Mesenchymal stem cell (in vitro differentiated cells and primary cell): ENCODE measurements around the gene MED12L.

Experiments used
- DNase-seq: peaks from one replicate; pipeline ENCODE4 v3.0.0-alpha.2; 2013
- H2AFZ ChIP-seq: one replicate; pipeline ENCODE4 v1.6.1; 2013; ENCODE audit warnings: low read depth, mild to moderate bottlenecking, control low read depth, inconsistent platforms, low read length, moderate library complexity
- H2AK5ac ChIP-seq: 2 replicates; pipeline ENCODE4 v1.6.1; 2013; ENCODE audit warnings: low read length, moderate library complexity, mild to moderate bottlenecking, inconsistent platforms; ENCODE audit not compliant: severe bottlenecking
- H2BK120ac ChIP-seq: one replicate; pipeline ENCODE4 v1.6.1; 2013; ENCODE audit warnings: low read depth, mild to moderate bottlenecking, inconsistent platforms, low read length, moderate library complexity
- H2BK12ac ChIP-seq, 2 experiments: one replicate each; pipeline ENCODE4 v1.6.1; 2013; ENCODE audit warnings: inconsistent platforms in 2 of 2, low read length in 2 of 2, mild to moderate bottlenecking in 2 of 2, moderate library complexity in 2 of 2, control low read depth in 1 of 2
- H2BK15ac ChIP-seq: one replicate; pipeline ENCODE4 v1.6.1; 2013; ENCODE audit warnings: mild to moderate bottlenecking, low read depth, inconsistent platforms; ENCODE audit not compliant: poor library complexity, severe bottlenecking
- H2BK5ac ChIP-seq: 2 replicates; pipeline ENCODE4 v1.6.1; 2013; ENCODE audit warnings: low read depth, mild to moderate bottlenecking, low read length, control low read depth, inconsistent platforms; ENCODE audit not compliant: poor library complexity, severe bottlenecking
- H3K14ac ChIP-seq, 2 experiments: one replicate each; pipeline ENCODE4 v1.6.1; 2013; ENCODE audit warnings: inconsistent platforms in 2 of 2, low read length in 2 of 2, control low read depth in 1 of 2, mild to moderate bottlenecking in 1 of 2, moderate library complexity in 1 of 2
- H3K18ac ChIP-seq, 2 experiments: one replicate each; pipeline ENCODE4 v1.6.1; 2013; ENCODE audit warnings: inconsistent platforms in 2 of 2, low read length in 2 of 2, control low read depth in 1 of 2, low read depth in 1 of 2, mild to moderate bottlenecking in 1 of 2
- H3K23ac ChIP-seq, 2 experiments: one replicate each; pipeline ENCODE4 v1.6.1; 2013; ENCODE audit warnings: inconsistent platforms in 2 of 2, low read length in 2 of 2, mild to moderate bottlenecking in 2 of 2, moderate library complexity in 2 of 2, control low read depth in 1 of 2
- H3K27ac ChIP-seq: 2 replicates; pipeline ENCODE4 v1.5.1; 2013; ENCODE audit warnings: mild to moderate bottlenecking, moderate library complexity, low read length, control low read depth, inconsistent platforms; ENCODE audit not compliant: poor library complexity, severe bottlenecking
- H3K27me3 ChIP-seq, 2 experiments: 2 replicates each; pipeline versions ENCODE4 v1.6.1 to v1.7.0; 2013; ENCODE audit warnings: low read length in 2 of 2, mild to moderate bottlenecking in 2 of 2, moderate library complexity in 2 of 2, control low read depth in 1 of 2, inconsistent platforms in 1 of 2; ENCODE audit not compliant: control insufficient read depth in 1 of 2, insufficient read depth in 1 of 2
- H3K36me3 ChIP-seq, 2 experiments: 2 replicates each; pipeline versions ENCODE4 v1.6.1 to v1.7.0; 2013; ENCODE audit warnings: low read length in 2 of 2, control low read depth in 1 of 2, inconsistent platforms in 1 of 2, low read depth in 1 of 2, mild to moderate bottlenecking in 1 of 2; ENCODE audit not compliant: insufficient read depth in 2 of 2, control insufficient read depth in 1 of 2
- H3K4ac ChIP-seq, 2 experiments: one replicate each; pipeline ENCODE4 v1.6.1; 2013; ENCODE audit warnings: inconsistent platforms in 2 of 2, low read length in 2 of 2, mild to moderate bottlenecking in 2 of 2, moderate library complexity in 2 of 2, control low read depth in 1 of 2, low read depth in 1 of 2
- H3K4me1 ChIP-seq: 2 replicates; pipeline ENCODE4 v1.6.1; 2013; ENCODE audit warnings: low read depth, low read length, control low read depth; ENCODE audit not compliant: control insufficient read depth, insufficient read depth
- H3K4me2 ChIP-seq: 2 replicates; pipeline ENCODE4 v1.6.1; 2013; ENCODE audit warnings: low read length, mild to moderate bottlenecking, inconsistent platforms; ENCODE audit not compliant: poor library complexity, severe bottlenecking
- H3K4me3 ChIP-seq, 2 experiments: 2 replicates each; pipeline versions ENCODE4 v1.5.1 to v1.7.0; 2013; ENCODE audit warnings: low read length in 2 of 2, mild to moderate bottlenecking in 2 of 2, control low read depth in 1 of 2, low read depth in 1 of 2; ENCODE audit not compliant: insufficient read depth in 1 of 2
- H3K79me1 ChIP-seq: replicated peaks from 2 replicates; pipeline ENCODE4 v1.6.1; 2013; ENCODE audit warnings: mild to moderate bottlenecking, control low read depth, low read length, inconsistent platforms; ENCODE audit not compliant: poor library complexity, severe bottlenecking
- H3K9ac ChIP-seq: 2 replicates; pipeline ENCODE4 v1.7.0; 2013; ENCODE audit warnings: mild to moderate bottlenecking, low read length, moderate library complexity
- H3K9me3 ChIP-seq: 2 replicates; pipeline ENCODE4 v1.7.0; 2013; ENCODE audit warnings: mild to moderate bottlenecking, low read length; ENCODE audit not compliant: control insufficient read depth
- H4K8ac ChIP-seq: one replicate; pipeline ENCODE4 v1.6.1; 2013; ENCODE audit warnings: inconsistent platforms, mild to moderate bottlenecking, low read length, moderate library complexity
- H4K91ac ChIP-seq: one replicate; pipeline ENCODE4 v1.6.1; 2013; ENCODE audit warnings: mild to moderate bottlenecking, low read length, inconsistent platforms
- WGBS: methylation state at CpG from one replicate; pipeline ENCODE4 v1.1.7; 2013; ENCODE audit warnings: mixed read lengths; 5-methylcytosine and 5-hydroxymethylcytosine counted together

Gene MED12L

GRCh38 chr3:151178208-151178845, 92.9 kb downstream of the MED12L start:
- H2BK12ac ChIP-seq: no peak overlapping the region
- no peak overlapping the region for H4K8ac ChIP-seq
- H3K27me3 ChIP-seq: no peaks in the 10 kb centered on the region
- no peak for DNase-seq
- H4K91ac ChIP-seq: no peak overlapping the region
- H3K4ac ChIP-seq: no peak overlapping the region
- H2BK5ac ChIP-seq: no peak overlapping the region
- 100% methylated on average over 2 of the region's 2 CpGs for WGBS
- H3K9me3 ChIP-seq: no peaks in the 10 kb centered on the region
- H2AFZ ChIP-seq: no peak overlapping the region
- no peak overlapping the region for H2AK5ac ChIP-seq
- H3K36me3 ChIP-seq: no peaks in the 10 kb centered on the region
- no peak overlapping the region for H2BK15ac ChIP-seq
- H3K4me2 ChIP-seq: no peak overlapping the region
- no peak overlapping the region for H3K14ac ChIP-seq
- H3K4me1 ChIP-seq: no peaks in the 10 kb centered on the region
- no peak overlapping the region for H3K23ac ChIP-seq
- no peak overlapping the region for H3K4me3 ChIP-seq
- no peak overlapping the region for H3K18ac ChIP-seq
- H3K79me1 ChIP-seq: no peaks in the 10 kb centered on the region
- no peak overlapping the region for H3K9ac ChIP-seq
- no peak overlapping the region for H3K27ac ChIP-seq
- no peak overlapping the region for H2BK120ac ChIP-seq

GRCh38 chr3:151182349-151183079, 97.0 kb downstream of the MED12L start:
- 84% methylated on average over 5 of the region's 5 CpGs for whole genome bisulfite sequencing
- no peak overlapping the region for H3K23ac ChIP-seq
- no peaks in the 10 kb centered on the region for H3K4me1 ChIP-seq
- peak overlapping the region in 1 of 2 experiments; percentile 43 for H3K18ac ChIP-seq
- H3K4ac ChIP-seq: no peak overlapping the region
- no peak overlapping the region for H3K27ac ChIP-seq
- H3K79me1 ChIP-seq: no peaks in the 10 kb centered on the region
- no peak overlapping the region for H2AK5ac ChIP-seq
- no peak overlapping the region for H3K4me3 ChIP-seq
- no peak overlapping the region for H3K9ac ChIP-seq
- peak overlapping the region in 1 of 2 experiments; percentile 26 for H3K14ac ChIP-seq
- no peaks in the 10 kb centered on the region for H3K9me3 ChIP-seq
- H4K8ac ChIP-seq: peak overlapping the region; percentile 19
- peak overlapping the region; percentile 29 for H2AFZ ChIP-seq
- no peak overlapping the region for H2BK120ac ChIP-seq
- no peak overlapping the region for H4K91ac ChIP-seq
- no peak overlapping the region for H2BK5ac ChIP-seq
- no peak overlapping the region for H2BK15ac ChIP-seq
- H3K27me3 ChIP-seq: no peaks in the 10 kb centered on the region
- no peak for DNase-seq
- H3K4me2 ChIP-seq: no peak overlapping the region
- no peak overlapping the region for H2BK12ac ChIP-seq
- no peaks in the 10 kb centered on the region for H3K36me3 ChIP-seq

- H3K36me3 ChIP-seq: no peaks in the 10 kb centered on the region
- H4K91ac ChIP-seq: no peak overlapping the region
- H2AFZ ChIP-seq: no peak overlapping the region
- H2BK12ac ChIP-seq: no peak overlapping the region
- H3K4me1 ChIP-seq: no peaks in the 10 kb centered on the region
- no peaks in the 10 kb centered on the region for H3K79me1 ChIP-seq
- 60% methylated on average over 4 of the region's 5 CpGs for WGBS
- H3K27me3 ChIP-seq: no peaks in the 10 kb centered on the region
- peak; percentile 10 for DNase-seq
- no peak overlapping the region for H3K4me3 ChIP-seq
- no peak overlapping the region for H2BK5ac ChIP-seq
- H3K9me3 ChIP-seq: no peaks in the 10 kb centered on the region
- H3K4me2 ChIP-seq: no peak overlapping the region
- no peak overlapping the region for H4K8ac ChIP-seq
- no peak overlapping the region for H3K23ac ChIP-seq
- H3K9ac ChIP-seq: no peak overlapping the region
- no peak overlapping the region for H3K27ac ChIP-seq
- no peak overlapping the region for H2BK15ac ChIP-seq
- H2BK120ac ChIP-seq: no peak overlapping the region
- H2AK5ac ChIP-seq: no peak overlapping the region
- no peak overlapping the region for H3K4ac ChIP-seq
- H3K18ac ChIP-seq: no peak overlapping the region
- no peak overlapping the region for H3K14ac ChIP-seq
Measured at GRCh38 chr3:151183265-151183671, 97.8 kb downstream of the MED12L start.

- Histone ChIP-seq H2BK15ac (no peak overlapping the region), H3K4me1 (no peaks in the 10 kb centered on the region), H2AK5ac (no peak overlapping the region), H3K27ac (no peak overlapping the region), H4K91ac (no peak overlapping the region), H3K14ac (no peak overlapping the region), H3K9me3 (no peaks in the 10 kb centered on the region), H3K9ac (no peak overlapping the region), H2BK12ac (no peak overlapping the region), H3K27me3 (no peaks in the 10 kb centered on the region), H2BK120ac (no peak overlapping the region), H4K8ac (no peak overlapping the region), H3K4ac (no peak overlapping the region), H2BK5ac (no peak overlapping the region), H3K36me3 (no peaks in the 10 kb centered on the region), H3K18ac (no peak overlapping the region), H3K79me1 (no peaks in the 10 kb centered on the region), H2AFZ (no peak overlapping the region), H3K4me2 (no peak overlapping the region), H3K23ac (no peak overlapping the region), H3K4me3 (no peak overlapping the region)
- no CpG with 5 or more reads among the region's 1 CpG for WGBS
- no peak for DNase-seq
Measured at GRCh38 chr3:151191095-151191494, 105.6 kb downstream of the MED12L start.
